NB4 (cell line): ENCODE results near the gene OLFM4.

ENCODE experiments used
- MYC ChIP-seq: IDR thresholded peaks from 2 replicates; pipeline ENCODE4 v1.6.1; 2011; ENCODE audit warnings: low read depth, low read length
- POLR2A ChIP-seq: IDR thresholded peaks from 2 replicates; pipeline ENCODE4 v1.6.1; 2011; ENCODE audit warnings: mild to moderate bottlenecking; ENCODE audit not compliant: insufficient read length; ENCODE audit errors: extremely low read depth
- TF ChIP-seq, protein P1 (sequence below): IDR thresholded peaks from one replicate; pipeline ENCODE4 v1.5.1; 2012; ENCODE audit warnings: low read depth, low read length
- TF ChIP-seq, protein P2 (sequence below): IDR thresholded peaks from 2 replicates; pipeline ENCODE4 v1.6.1; 2011; ENCODE audit warnings: low read depth, low read length

DNA sequence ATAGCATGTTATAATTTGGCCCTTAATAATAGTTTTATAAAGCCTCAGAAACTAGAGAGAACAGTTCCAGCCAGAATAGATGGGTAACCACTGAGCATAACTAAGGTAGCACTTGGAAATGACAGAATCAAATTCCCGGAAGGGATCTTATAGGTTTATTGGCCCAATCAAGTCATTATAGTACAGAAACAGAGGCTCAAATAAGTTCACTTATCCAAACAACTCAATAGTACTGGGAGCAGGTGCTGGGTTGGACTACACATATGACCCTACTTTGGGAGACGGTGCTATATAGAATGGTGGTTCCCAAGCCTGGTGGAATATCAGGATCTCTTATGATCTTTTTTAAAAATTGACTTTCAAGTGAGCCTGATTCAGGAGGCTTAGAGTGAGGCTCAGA, 32.7 kb upstream of the OLFM4 start:
- TF ChIP-seq, protein P1, sequence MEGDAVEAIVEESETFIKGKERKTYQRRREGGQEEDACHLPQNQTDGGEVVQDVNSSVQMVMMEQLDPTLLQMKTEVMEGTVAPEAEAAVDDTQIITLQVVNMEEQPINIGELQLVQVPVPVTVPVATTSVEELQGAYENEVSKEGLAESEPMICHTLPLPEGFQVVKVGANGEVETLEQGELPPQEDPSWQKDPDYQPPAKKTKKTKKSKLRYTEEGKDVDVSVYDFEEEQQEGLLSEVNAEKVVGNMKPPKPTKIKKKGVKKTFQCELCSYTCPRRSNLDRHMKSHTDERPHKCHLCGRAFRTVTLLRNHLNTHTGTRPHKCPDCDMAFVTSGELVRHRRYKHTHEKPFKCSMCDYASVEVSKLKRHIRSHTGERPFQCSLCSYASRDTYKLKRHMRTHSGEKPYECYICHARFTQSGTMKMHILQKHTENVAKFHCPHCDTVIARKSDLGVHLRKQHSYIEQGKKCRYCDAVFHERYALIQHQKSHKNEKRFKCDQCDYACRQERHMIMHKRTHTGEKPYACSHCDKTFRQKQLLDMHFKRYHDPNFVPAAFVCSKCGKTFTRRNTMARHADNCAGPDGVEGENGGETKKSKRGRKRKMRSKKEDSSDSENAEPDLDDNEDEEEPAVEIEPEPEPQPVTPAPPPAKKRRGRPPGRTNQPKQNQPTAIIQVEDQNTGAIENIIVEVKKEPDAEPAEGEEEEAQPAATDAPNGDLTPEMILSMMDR = no peak
- no peak for TF ChIP-seq POLR2A
- TF ChIP-seq, protein P2, sequence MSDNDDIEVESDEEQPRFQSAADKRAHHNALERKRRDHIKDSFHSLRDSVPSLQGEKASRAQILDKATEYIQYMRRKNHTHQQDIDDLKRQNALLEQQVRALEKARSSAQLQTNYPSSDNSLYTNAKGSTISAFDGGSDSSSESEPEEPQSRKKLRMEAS = no peak
- no peak for TF ChIP-seq MYC
